ENCODE data around the gene GRAMD4. TPM values are rescaled to one million over a fixed set of nuclear protein-coding genes. Genes with fewer than 3 reads are reported as not detected.

GRAMD4 gene
- polyA plus RNA-seq, 3 donors, result 9.5 to 33.3 (median 12.6) TPM

DNA sequence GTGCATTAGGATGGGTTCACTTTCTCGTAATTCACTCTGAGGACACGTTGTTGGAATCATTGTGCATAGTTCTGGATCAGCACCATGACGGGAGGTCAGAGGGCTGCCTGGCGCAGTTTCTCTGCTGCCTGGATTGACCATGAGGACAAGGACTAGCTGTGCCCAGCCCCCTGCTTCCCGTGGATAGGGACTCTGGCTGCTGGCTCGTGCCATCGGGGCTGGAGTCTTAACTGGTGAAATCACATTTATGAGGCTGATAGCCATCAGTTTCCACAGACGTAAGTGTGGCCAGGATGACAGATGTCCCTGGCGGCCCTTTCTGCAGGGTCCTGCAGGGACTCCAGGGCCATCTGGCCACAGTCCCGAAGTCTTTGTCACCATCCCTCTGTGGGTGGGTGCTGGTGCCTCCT is 24.1 kb upstream of the GRAMD4 start:
- Mint-ChIP-seq H3K4me3 (no peak overlapping the region), H3K27me3 (ENCODE audit: low read depth in 3 of 3) (peaks cover 0 to under 1% (median 0%) of the 10 kb centered on the region in 3 donors), H3K9me3 (no peaks in the 10 kb centered on the region), H3K4me1 (peaks cover 67% of the 10 kb centered on the region), H3K36me3 (peaks cover 3 to 17% of the 10 kb centered on the region in 2 donors), H3K27ac (peak overlapping the region in 1 of 7 donors; percentile 51)
- no peak for TF ChIP-seq CTCF (IDR thresholded peaks at IDR 0.05)
- Histone ChIP-seq H2AFZ (ENCODE audit: insufficient read depth, low read depth, low read length, poor library complexity, severe bottlenecking) (no peak overlapping the region), H3K27ac (ENCODE audit: low read depth in 1 of 2, low read length in 2 of 2) (no peak overlapping the region), H3K79me2 (ENCODE audit: insufficient read depth, low read length) (peaks cover 74% of the 10 kb centered on the region), H3K36me3 (replicated peaks in 1 of 2; ENCODE audit: control insufficient read depth in 1 of 2, insufficient read depth in 2 of 2, low read length in 2 of 2) (no peaks in the 10 kb centered on the region), H3K27me3 (ENCODE audit: control insufficient read depth in 2 of 2, insufficient read depth in 2 of 2, low read length in 2 of 2) (no peaks in the 10 kb centered on the region), H3K9me3 (replicated peaks in 1 of 2; ENCODE audit: control insufficient read depth in 1 of 2, insufficient read depth in 1 of 2, low read length in 2 of 2) (no peaks in the 10 kb centered on the region), H3K4me2 (replicated peaks; ENCODE audit: extremely low read depth, low read length, poor library complexity, severe bottlenecking) (no peak overlapping the region), H3K9ac (ENCODE audit: insufficient read depth, low read length, poor library complexity, severe bottlenecking) (no peak overlapping the region), H3K4me1 (ENCODE audit: control insufficient read depth in 1 of 2, insufficient read depth in 2 of 2, low read length in 2 of 2) (peaks cover 65 to 85% of the 10 kb centered on the region in 2 donors), H4K20me1 (ENCODE audit: insufficient read depth, low read length) (no peaks in the 10 kb centered on the region), H3K4me3 (replicated peaks in 1 of 3; ENCODE audit: low read depth in 2 of 3, low read length in 3 of 3) (no peak overlapping the region)
- 91% methylated on average over 10 of the region's 10 CpGs for WGBS (ENCODE audit: insufficient coverage)
- intact Hi-C loops (cut with micrococcal nuclease), result loop anchor here in 1 of 2 donors (10.0 kb wide), 1 partner anchor 139 kb away; the partner anchor contains the start of gene CERK
- no peak for DNase-seq

DNA sequence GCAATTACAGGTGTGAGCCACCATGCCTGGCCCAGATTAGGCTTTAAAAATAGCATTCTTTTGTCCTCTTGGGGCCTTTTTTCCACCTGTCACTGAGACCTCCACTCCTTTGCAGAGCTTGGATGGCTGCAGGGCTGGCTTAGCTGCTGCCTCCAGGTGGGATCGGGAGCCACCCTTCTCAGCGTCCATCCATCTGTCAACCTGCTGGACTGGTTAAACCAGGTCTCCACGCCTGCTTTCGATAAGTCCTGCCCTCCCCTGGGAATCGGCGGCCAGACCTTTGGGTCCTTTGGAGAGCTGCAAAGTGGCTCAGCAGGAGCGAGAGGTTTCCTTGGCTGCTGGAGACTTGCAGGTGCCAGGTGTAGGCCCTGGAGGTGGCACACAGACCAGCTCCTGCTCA is 23.4 kb upstream of the GRAMD4 start:
- Histone ChIP-seq H3K27me3 (ENCODE audit: control insufficient read depth in 2 of 2, insufficient read depth in 2 of 2, low read length in 2 of 2) (no peaks in the 10 kb centered on the region), H3K27ac (ENCODE audit: low read depth in 1 of 2, low read length in 2 of 2) (peak overlapping the region in 1 of 2 donors; percentile 58), H3K9ac (ENCODE audit: insufficient read depth, low read length, poor library complexity, severe bottlenecking) (no peak overlapping the region), H3K9me3 (replicated peaks in 1 of 2; ENCODE audit: control insufficient read depth in 1 of 2, insufficient read depth in 1 of 2, low read length in 2 of 2) (no peaks in the 10 kb centered on the region), H3K36me3 (replicated peaks in 1 of 2; ENCODE audit: control insufficient read depth in 1 of 2, insufficient read depth in 2 of 2, low read length in 2 of 2) (no peaks in the 10 kb centered on the region), H3K4me2 (replicated peaks; ENCODE audit: extremely low read depth, low read length, poor library complexity, severe bottlenecking) (no peak overlapping the region), H3K79me2 (ENCODE audit: insufficient read depth, low read length) (peaks cover 77% of the 10 kb centered on the region), H3K4me1 (ENCODE audit: control insufficient read depth in 1 of 2, insufficient read depth in 2 of 2, low read length in 2 of 2) (peaks cover 66 to 85% of the 10 kb centered on the region in 2 donors), H3K4me3 (replicated peaks in 1 of 3; ENCODE audit: low read depth in 2 of 3, low read length in 3 of 3) (no peak overlapping the region), H2AFZ (ENCODE audit: insufficient read depth, low read depth, low read length, poor library complexity, severe bottlenecking) (no peak overlapping the region), H4K20me1 (ENCODE audit: insufficient read depth, low read length) (no peaks in the 10 kb centered on the region)
- Mint-ChIP-seq H3K36me3 (peaks cover 3 to 17% of the 10 kb centered on the region in 2 donors), H3K4me1 (peaks cover 65% of the 10 kb centered on the region), H3K9me3 (peaks cover 0 to under 1% (median 0%) of the 10 kb centered on the region in 7 donors), H3K27ac (peak overlapping the region in 6 of 7 donors; percentile 21 to 80 (median 46)), H3K27me3 (ENCODE audit: low read depth in 3 of 3) (peaks cover 0 to 2% (median 0%) of the 10 kb centered on the region in 3 donors), H3K4me3 (no peak overlapping the region)
- intact Hi-C loops (cut with micrococcal nuclease), result loop anchor here in 1 of 2 donors (10.0 kb wide), 1 partner anchor 138 kb away; the partner anchor contains the start of gene CERK
- no peak for DNase-seq
- TF ChIP-seq CTCF (IDR thresholded peaks at IDR 0.05), result no peak
- 98% methylated on average over 7 of the region's 7 CpGs for WGBS (ENCODE audit: insufficient coverage)

Data from CD14-positive monocyte (primary cell).